H1 (cell line): ENCODE measurements around the gene SUCLG2. TPM values are rescaled to one million over a fixed set of nuclear protein-coding genes. Genes with fewer than 3 reads are reported as not detected.

Source experiments
- CTCF ChIA-PET: fragments of 300-600 bp; sonication (Branson Sonifier 250); formaldehyde crosslinking; loops from one replicate; lab custom pipeline; 2021; ENCODE audit not compliant: partially characterized antibody; lab: Charles Lee
- POLR2A ChIA-PET: fragments of 300-600 bp; sonication (Branson Sonifier 250); formaldehyde crosslinking; loops from one replicate; lab custom pipeline; 2021; ENCODE audit warnings: inconsistent platforms; ENCODE audit not compliant: partially characterized antibody; lab: Charles Lee
- DNase-seq, 2 experiments: peaks; one replicate each; pipeline versions ENCODE4 v3.0.0 to v3.0.0-alpha.2; 2010 to 2022; ENCODE audit warnings: low spot score in 2 of 2, low read depth in 1 of 2, mixed read lengths in 1 of 2
- FAIRE-seq: peaks from 2 replicates; lab custom pipeline; 2011; peaks lifted over from hg19 to GRCh38; lab: Jason Lieb, UNC
- H2AFZ ChIP-seq: 2 replicates; pipeline ENCODE4 v1.8.1; 2012; ENCODE audit warnings: low read length, inconsistent platforms
- H2AK5ac ChIP-seq: 2 replicates; pipeline ENCODE4 v1.6.1; 2013; ENCODE audit warnings: low read depth, low read length
- H2BK120ac ChIP-seq: replicated peaks from 2 replicates; pipeline ENCODE3; 2013; ENCODE audit warnings: low read depth, low read length, inconsistent platforms
- H2BK12ac ChIP-seq: 2 replicates; pipeline ENCODE4 v1.6.1; 2013; ENCODE audit warnings: low read depth, low read length
- H2BK15ac ChIP-seq: 2 replicates; pipeline ENCODE4 v1.6.1; 2013; ENCODE audit warnings: low read length
- H2BK20ac ChIP-seq: 2 replicates; pipeline ENCODE4 v1.6.1; 2013; ENCODE audit warnings: low read length
- H2BK5ac ChIP-seq: 2 replicates; pipeline ENCODE4 v1.6.1; 2013; ENCODE audit warnings: low read depth, low read length
- H3K14ac ChIP-seq: 2 replicates; pipeline ENCODE4 v1.6.1; 2013; ENCODE audit warnings: inconsistent platforms; ENCODE audit not compliant: insufficient read length
- H3K18ac ChIP-seq: 2 replicates; pipeline ENCODE4 v1.6.1; 2013; ENCODE audit warnings: low read length; ENCODE audit errors: extremely low read depth
- H3K23ac ChIP-seq: 2 replicates; pipeline ENCODE4 v1.6.1; 2013; ENCODE audit warnings: inconsistent platforms; ENCODE audit not compliant: insufficient read length
- H3K23me2 ChIP-seq: 2 replicates; pipeline ENCODE4 v1.6.1; 2013; ENCODE audit warnings: low read depth, low read length
- H3K27ac ChIP-seq: 2 replicates; pipeline ENCODE4 v1.6.1; 2011; ENCODE audit warnings: low read depth, low read length, inconsistent platforms
- H3K27me3 ChIP-seq, 4 experiments: replicated peaks in 1 of 4; 1 replicate in 1 of 4; 2 replicates in 3 of 4; pipeline versions ENCODE4 v1.6.1 to v1.8.1; 2011 to 2013; ENCODE audit warnings: low read length in 3 of 4, mild to moderate bottlenecking in 3 of 4, inconsistent platforms in 2 of 4, mixed read lengths in 2 of 4, moderate library complexity in 1 of 4; ENCODE audit not compliant: control insufficient read depth in 3 of 4, insufficient read depth in 3 of 4; ENCODE audit errors: extremely low read depth in 1 of 4
- H3K36me3 ChIP-seq, 4 experiments: 2 replicates each; pipeline versions ENCODE4 v1.6.1 to v1.8.1; 2011 to 2013; ENCODE audit warnings: mild to moderate bottlenecking in 4 of 4, low read length in 3 of 4, moderate library complexity in 2 of 4, control low read depth in 1 of 4, inconsistent platforms in 1 of 4; ENCODE audit not compliant: insufficient read depth in 4 of 4, control insufficient read depth in 2 of 4
- H3K4ac ChIP-seq: replicated peaks from 2 replicates; pipeline ENCODE3; 2013; ENCODE audit warnings: low read length, low read depth, mixed read lengths, inconsistent platforms; ENCODE audit not compliant: insufficient read length
- H3K4me1 ChIP-seq, 4 experiments: replicated peaks in 1 of 4; 1 replicate in 1 of 4; 2 replicates in 3 of 4; pipeline versions ENCODE4 v1.6.1 to v1.8.1; 2011 to 2013; ENCODE audit warnings: low read length in 3 of 4, inconsistent platforms in 2 of 4, mixed read lengths in 1 of 4; ENCODE audit not compliant: insufficient read depth in 4 of 4, control insufficient read depth in 3 of 4
- H3K4me2 ChIP-seq, 2 experiments: 2 replicates each; pipeline versions ENCODE4 v1.6.1 to v1.8.1; 2011 to 2013; ENCODE audit warnings: low read depth in 2 of 2, low read length in 2 of 2, control low read depth in 1 of 2, inconsistent platforms in 1 of 2, mild to moderate bottlenecking in 1 of 2; ENCODE audit not compliant: insufficient read depth in 1 of 2
- H3K4me3 ChIP-seq, 4 experiments: fragments of 200-600, 300-600 bp in 1 of 4; sonication (generic), shearing (Covaris generic), sonication (Bioruptor Twin) in 1 of 4; 2 replicates each; pipeline versions ENCODE4 v1.5.1 to v1.8.1; 2011 to 2016; ENCODE audit warnings: low read length in 4 of 4, low read depth in 3 of 4, control low read depth in 2 of 4, inconsistent platforms in 2 of 4, mild to moderate bottlenecking in 2 of 4, mixed read lengths in 1 of 4, moderate library complexity in 1 of 4; ENCODE audit not compliant: insufficient read depth in 2 of 4; ENCODE audit errors: extremely low read depth in 1 of 4
- H3K56ac ChIP-seq: replicated peaks from 2 replicates; pipeline ENCODE3; 2013; ENCODE audit warnings: low read depth, mild to moderate bottlenecking, mixed read lengths, low read length, inconsistent platforms; ENCODE audit not compliant: insufficient read length
- H3K79me1 ChIP-seq: 2 replicates; pipeline ENCODE4 v1.6.1; 2013; ENCODE audit warnings: low read depth, low read length, control low read depth
- H3K79me2 ChIP-seq, 2 experiments: 2 replicates each; pipeline versions ENCODE4 v1.6.1 to v1.8.1; 2012 to 2013; ENCODE audit warnings: low read length in 2 of 2, mild to moderate bottlenecking in 2 of 2, inconsistent platforms in 1 of 2; ENCODE audit not compliant: insufficient read depth in 2 of 2, control insufficient read depth in 1 of 2
- H3K9ac ChIP-seq, 4 experiments: replicated peaks in 1 of 4; 1 replicate in 1 of 4; 2 replicates in 3 of 4; pipeline versions ENCODE4 v1.6.1 to v1.8.1; 2011 to 2013; ENCODE audit warnings: low read depth in 3 of 4, low read length in 3 of 4, control low read depth in 2 of 4, mild to moderate bottlenecking in 2 of 4, moderate library complexity in 2 of 4, inconsistent platforms in 1 of 4; ENCODE audit errors: extremely low read depth in 1 of 4
- H3K9me3 ChIP-seq, 2 experiments: 2 replicates each; pipeline versions ENCODE4 v1.6.1 to v1.8.1; 2012 to 2013; ENCODE audit warnings: mild to moderate bottlenecking in 2 of 2, moderate library complexity in 2 of 2, control low read depth in 1 of 2, inconsistent platforms in 1 of 2, low read depth in 1 of 2, low read length in 1 of 2, mixed read lengths in 1 of 2; ENCODE audit not compliant: insufficient read depth in 2 of 2
- H4K20me1 ChIP-seq, 2 experiments: replicated peaks in 1 of 2; 2 replicates each; pipeline versions ENCODE3 to v1.8.1; 2011 to 2013; ENCODE audit warnings: inconsistent platforms in 2 of 2, low read length in 2 of 2, mild to moderate bottlenecking in 1 of 2; ENCODE audit not compliant: insufficient read depth in 2 of 2, control insufficient read depth in 1 of 2
- H4K5ac ChIP-seq: 2 replicates; pipeline ENCODE4 v1.6.1; 2013; ENCODE audit warnings: low read length, low read depth, mixed read lengths, inconsistent platforms; ENCODE audit not compliant: insufficient read length
- H4K8ac ChIP-seq: 2 replicates; pipeline ENCODE4 v1.8.0; 2013; ENCODE audit warnings: mild to moderate bottlenecking, moderate library complexity, low read length, inconsistent platforms; ENCODE audit not compliant: insufficient read depth; ENCODE audit errors: extremely low read depth
- H4K91ac ChIP-seq: replicated peaks from 2 replicates; pipeline ENCODE3; 2013; ENCODE audit warnings: low read length, mixed read lengths, inconsistent platforms; ENCODE audit not compliant: insufficient read length
- GTF2F1 ChIP-seq: IDR thresholded peaks from 2 replicates; pipeline ENCODE4 v1.6.1; 2012; ENCODE audit warnings: low read depth, low read length, improper control_type of control experiment, borderline replicate concordance
- JUND ChIP-seq: IDR thresholded peaks from 2 replicates; pipeline ENCODE4 v1.6.1; 2011; ENCODE audit warnings: mild to moderate bottlenecking, improper control_type of control experiment, low read length
- RAD21 ChIP-seq, 2 experiments: IDR thresholded peaks in 1 of 2; conservative IDR thresholded peaks in 1 of 2; 2 replicates each; pipeline ENCODE4 v1.6.1; 2011; ENCODE audit warnings: low read depth in 2 of 2, low read length in 2 of 2, improper control_type of control experiment in 1 of 2, inconsistent platforms in 1 of 2, mild to moderate bottlenecking in 1 of 2, moderate library complexity in 1 of 2
- WGBS, 2 experiments: shearing (Covaris generic) in 1 of 2; methylation state at CpG; one replicate each; pipeline versions ENCODE4 v1.1.6 to v1.1.7; 2013 to 2015; ENCODE audit warnings: low lambda C conversion rate in 2 of 2, mixed read lengths in 2 of 2, inconsistent platforms in 1 of 2, low coverage in 1 of 2, missing lambda C conversion rate in 1 of 2; ENCODE audit not compliant: insufficient replicate concordance in 2 of 2, insufficient coverage in 1 of 2, insufficient read length in 1 of 2; ENCODE audit errors: extremely low coverage in 1 of 2, missing lambda C conversion rate in 1 of 2; 5-methylcytosine and 5-hydroxymethylcytosine counted together
- polyA plus RNA-seq, 7 experiments: library from polyadenylated mRNA; depleted of rRNA in 3 of 7; stranded (reverse) in 5 of 7; unstranded in 2 of 7; fragments of >200 nt in 5 of 7; fragments of 200-250 nt in 2 of 7; gene quantifications; 1 replicate in 5 of 7; 2 replicates in 1 of 7; 4 replicates in 1 of 7; pipeline versions ENCODE4 v1.2.1 to v1.2.3, GENCODE V29; 2011 to 2013; ENCODE audit warnings: missing spikeins in 2 of 7, mixed read lengths in 2 of 7
- total RNA-seq: library from RNA; stranded (reverse); fragmentation: NEBNext Ultra II Directional; extraction: Animal tissue kit (Norgen Biotek cat#: 25700); gene quantifications from 2 replicates; pipeline ENCODE4 v1.2.1, GENCODE V29; 2021

The SUCLG2 gene
- total and polyA plus RNA-seq, 2 of the 8 experiments (the other 6 are each of a cell fraction or from before 2014, with no cell fraction given), result 12.9 to 46.2 TPM

DNA sequence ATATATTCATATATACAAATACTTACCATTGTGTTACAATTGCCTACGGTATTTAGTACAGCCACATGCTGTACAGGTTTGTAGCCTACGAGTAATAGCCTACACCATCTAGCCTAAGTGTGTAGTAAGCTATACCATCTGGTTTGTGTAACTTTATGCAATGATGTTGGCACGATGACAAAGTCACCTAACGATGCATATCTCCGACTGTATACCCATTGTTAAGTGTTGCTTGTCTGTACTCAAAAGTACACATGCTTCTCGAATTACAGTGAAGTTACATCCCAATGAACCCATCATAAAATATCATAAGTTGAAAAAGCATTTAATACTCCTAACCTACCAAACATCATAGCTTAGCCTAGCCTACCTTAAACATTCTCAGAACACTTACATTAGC is 329.2 kb downstream of the SUCLG2 start:
- Histone ChIP-seq H3K9ac (no peak overlapping the region), H3K4ac (no peak overlapping the region), H3K36me3 (no peaks in the 10 kb centered on the region), H4K8ac (no peak overlapping the region), H2AK5ac (no peak overlapping the region), H2BK12ac (no peak overlapping the region), H4K91ac (no peak overlapping the region), H4K20me1 (no peaks in the 10 kb centered on the region), H2BK15ac (no peak overlapping the region), H3K4me3 (no peak overlapping the region), H3K4me1 (no peaks in the 10 kb centered on the region), H3K23me2 (no peaks in the 10 kb centered on the region), H3K14ac (no peak overlapping the region), H2BK20ac (no peak overlapping the region), H4K5ac (no peak overlapping the region), H3K79me1 (no peaks in the 10 kb centered on the region), H2BK120ac (no peak overlapping the region), H3K27me3 (no peaks in the 10 kb centered on the region), H3K9me3 (no peaks in the 10 kb centered on the region), H3K56ac (no peak overlapping the region), H2AFZ (no peak overlapping the region), H3K79me2 (no peaks in the 10 kb centered on the region), H3K18ac (no peak overlapping the region), H3K23ac (no peak overlapping the region), H3K27ac (no peak overlapping the region), H3K4me2 (no peak overlapping the region), H2BK5ac (no peak overlapping the region)
- ChIA-PET CTCF (no interaction called here), POLR2A (no interaction called here)
- TF ChIP-seq JUND, result no peak
- TF ChIP-seq RAD21 (IDR thresholded peaks at IDR 0.05 in 1 of 2, conservative IDR thresholded peaks at IDR 0.05 in 1 of 2; ENCODE audit: low read depth in 2 of 2, low read length in 2 of 2), result no peak
- TF ChIP-seq GTF2F1, result no peak
- FAIRE-seq, result no peak
- no peak for DNase-seq
- 92% methylated on average over 6 of the region's 6 CpGs; no CpG with 5 or more reads in 1 of the 2 experiments for WGBS, 2 experiments
